GM21423 (cell line): ENCODE measurements around the gene GCNT1.
"Not testable (repeated sequence)": the region's sequence is repeated elsewhere in the genome, so short reads cannot be mapped to it uniquely, and the experiment has no call there.

Experiments used
- ATAC-seq: cut with Tn5 transposase; IDR thresholded peaks from one replicate; pipeline ENCODE4 v1.9.1; 2021; ENCODE audit warnings: mild to moderate bottlenecking, moderate library complexity; ENCODE audit not compliant: unreplicated experiment

The GCNT1 gene

GRCh38 chr9:76441551-76442322 lies 17.2 kb upstream of the GCNT1 start:
- peak; percentile 60 for ATAC-seq

- ATAC-seq, result no peak
These were observed 15.1 kb upstream of the GCNT1 start for GRCh38 chr9:76443887-76444286.

GRCh38 chr9:76444322-76444929 lies 14.6 kb upstream of the GCNT1 start:
- no peak for ATAC-seq

- ATAC-seq, result no peak
These were observed 13.0 kb upstream of the GCNT1 start for GRCh38 chr9:76445976-76446375.

- no peak for ATAC-seq
These were observed 10.5 kb upstream of the GCNT1 start for GRCh38 chr9:76448501-76448900.

GRCh38 chr9:76451234-76451633 lies 7.7 kb upstream of the GCNT1 start:
- no peak for ATAC-seq

GRCh38 chr9:76452839-76453238 lies 6.1 kb upstream of the GCNT1 start:
- ATAC-seq, result no peak

GRCh38 chr9:76453785-76454184 lies 5.2 kb upstream of the GCNT1 start:
- no peak for ATAC-seq

GRCh38 chr9:76454311-76454710 lies 4.7 kb upstream of the GCNT1 start:
- ATAC-seq, result no peak

- ATAC-seq, result no peak
These were observed 2.6 kb upstream of the GCNT1 start for GRCh38 chr9:76456202-76456926.

GRCh38 chr9:76459694-76460635 lies 983 bp downstream of the GCNT1 start:
- ATAC-seq, result no peak

GRCh38 chr9:76462126-76462525 lies 3.1 kb downstream of the GCNT1 start:
- ATAC-seq, result no peak

GRCh38 chr9:76463211-76463610 lies 4.2 kb downstream of the GCNT1 start:
- ATAC-seq, result peak; percentile 51

- ATAC-seq, result no peak
These were observed 5.7 kb downstream of the GCNT1 start for GRCh38 chr9:76464706-76465105.

- no peak for ATAC-seq
These were observed 6.7 kb downstream of the GCNT1 start for GRCh38 chr9:76465442-76466298.

- no peak for ATAC-seq
These were observed 7.3 kb downstream of the GCNT1 start for GRCh38 chr9:76466299-76466605.

- ATAC-seq, result no peak
These were observed 15.4 kb downstream of the GCNT1 start for GRCh38 chr9:76474419-76474818.

- ATAC-seq, result no peak
These were observed 16.7 kb downstream of the GCNT1 start for GRCh38 chr9:76475686-76476085.

- not testable (repeated sequence) for ATAC-seq
These were observed 18.8 kb downstream of the GCNT1 start for GRCh38 chr9:76477818-76478217.

- no peak for ATAC-seq
These were observed 19.2 kb downstream of the GCNT1 start for GRCh38 chr9:76478226-76478625.
